T-cell (primary cell): ENCODE data around the gene DCTPP1. TPM values are rescaled to one million over a fixed set of nuclear protein-coding genes. Genes with fewer than 3 reads are reported as not detected.
A peak's percentile ranks its signal among the peaks of the same experiment; 100 is the strongest.

ENCODE experiments used
- ATAC-seq, 4 experiments: fragments of 200-7000 bp in 3 of 4; fragments of 150-1000 bp in 1 of 4; cut with Tn5 transposase; replicated peaks in 1 of 4; 1 replicate in 3 of 4; 2 replicates in 1 of 4; pipeline ENCODE4 v1.10.0; 2021; ENCODE audit warnings: moderate library complexity in 3 of 4, mild to moderate bottlenecking in 2 of 4, moderate number of reproducible peaks in 1 of 4
- CTCF ChIA-PET, 2 donors: fragments of 300-600 bp; sonication (Branson Sonifier 250); formaldehyde crosslinking; loops; one replicate each; lab custom pipeline; 2022; ENCODE audit warnings: antibody characterized with exemption in 2 of 2; lab: Charles Lee
- POLR2A ChIA-PET, 2 donors: fragments of 300-600 bp; sonication (Branson Sonifier 250); formaldehyde crosslinking; loops; one replicate each; lab custom pipeline; 2022; ENCODE audit warnings: antibody characterized with exemption in 2 of 2; lab: Charles Lee
- DNase-seq, 35 experiments: peaks; one replicate each; pipeline versions ENCODE4 v3.0.0 to v3.0.0-alpha.2; 2013 to 2023
- H3K27ac ChIP-seq: one replicate; pipeline ENCODE4 v1.5.1; 2013; ENCODE audit warnings: low read length
- H3K27me3 ChIP-seq, 2 experiments: replicated peaks in 1 of 2; 1 replicate in 1 of 2; 2 replicates in 1 of 2; pipeline versions ENCODE4 v1.6.1 to v1.7.0; 2013; ENCODE audit warnings: low read length in 1 of 2, mixed read lengths in 1 of 2; ENCODE audit not compliant: control insufficient read depth in 2 of 2, insufficient read depth in 2 of 2; ENCODE audit errors: extremely low read depth in 1 of 2
- H3K36me3 ChIP-seq, 2 donors: 1 replicate in 1 of 2; 2 replicates in 1 of 2; pipeline versions ENCODE4 v1.6.1 to v1.7.0; 2013; ENCODE audit warnings: low read length in 1 of 2; ENCODE audit not compliant: control insufficient read depth in 2 of 2, insufficient read depth in 1 of 2; ENCODE audit errors: extremely low read depth in 1 of 2
- H3K4me1 ChIP-seq, 2 experiments: 1 replicate in 1 of 2; 2 replicates in 1 of 2; pipeline versions ENCODE4 v1.6.1 to v1.7.0; 2013; ENCODE audit warnings: low read length in 2 of 2, mixed read lengths in 1 of 2; ENCODE audit not compliant: insufficient read depth in 2 of 2, control insufficient read depth in 1 of 2; ENCODE audit errors: extremely low read depth in 1 of 2
- H3K4me3 ChIP-seq, 2 donors: 1 replicate in 1 of 2; 2 replicates in 1 of 2; pipeline versions ENCODE4 v1.5.1 to v1.7.0; 2013; ENCODE audit warnings: mild to moderate bottlenecking in 2 of 2, low read length in 1 of 2, moderate library complexity in 1 of 2; ENCODE audit not compliant: control insufficient read depth in 1 of 2; ENCODE audit errors: extremely low read depth in 1 of 2
- H3K9me3 ChIP-seq: 2 replicates; pipeline ENCODE4 v1.7.0; 2013
- H3K27ac Mint-ChIP-seq, 2 donors: one replicate each; pipeline ENCODE4 v1.8.0; 2020 to 2021; ENCODE audit warnings: mild to moderate bottlenecking in 2 of 2, mixed read lengths in 2 of 2
- H3K27me3 Mint-ChIP-seq, 2 donors: one replicate each; pipeline ENCODE4 v1.8.0; 2021 to 2022; ENCODE audit warnings: mixed read lengths in 2 of 2
- H3K36me3 Mint-ChIP-seq: one replicate; pipeline ENCODE4 v1.8.0; 2021; ENCODE audit warnings: mixed read lengths
- H3K4me1 Mint-ChIP-seq, 3 donors: one replicate each; pipeline ENCODE4 v1.8.0; 2020 to 2022; ENCODE audit warnings: mixed read lengths in 3 of 3, mild to moderate bottlenecking in 1 of 3
- H3K4me3 Mint-ChIP-seq, 3 donors: one replicate each; pipeline ENCODE4 v1.8.0; 2020 to 2022; ENCODE audit warnings: mild to moderate bottlenecking in 3 of 3, mixed read lengths in 3 of 3, moderate library complexity in 3 of 3
- H3K9me3 Mint-ChIP-seq, 3 donors: one replicate each; pipeline ENCODE4 v1.8.0; 2020 to 2022; ENCODE audit warnings: mixed read lengths in 3 of 3
- WGBS: methylation state at CpG from one replicate; pipeline ENCODE4 v1.1.5; 2013; ENCODE audit warnings: missing lambda C conversion rate; ENCODE audit not compliant: insufficient coverage; 5-methylcytosine and 5-hydroxymethylcytosine counted together
- total RNA-seq, 35 experiments: library from RNA in 6 of 35; stranded (reverse) in 6 of 35; fragments of 120-200 nt in 1 of 35; gene quantifications; one replicate each; pipeline versions ENCODE4 v1.2.1 to v1.2.4 and lab custom pipeline; 2013 to 2026

The DCTPP1 gene
- total RNA-seq, 5 donors from 2014 or later (not counting 1 experiment from before 2014, with no cell fraction given), result 11.2 to 30.6 (median 24.7) TPM

DNA sequence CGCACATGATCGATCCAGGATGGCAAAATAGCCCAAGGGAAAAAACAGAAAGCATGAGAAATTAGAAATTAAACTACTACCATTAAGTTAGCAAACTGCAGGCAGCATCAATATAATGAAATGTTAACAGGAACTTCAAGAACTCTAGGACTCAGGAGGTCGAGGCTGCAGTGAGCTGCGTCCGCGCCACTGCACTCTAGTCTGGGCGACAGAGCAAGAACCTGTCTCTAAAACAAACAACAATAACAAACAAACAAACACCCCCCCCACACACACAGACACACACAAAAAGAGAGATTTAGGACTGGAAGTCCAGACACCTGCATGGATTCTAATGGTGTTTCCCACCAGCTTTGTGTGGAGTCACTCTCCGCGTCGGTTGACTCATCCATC, 16.4 kb upstream of the DCTPP1 start:
- WGBS, result 80% methylated on average over 1 of the region's 10 CpGs
- peaks cover 17% of the 10 kb centered on the region for H3K36me3 Mint-ChIP-seq
- ChIA-PET POLR2A (no interaction called here), CTCF (interaction anchor here (0.6 to 2.5 kb wide), 2 partner anchors 16 to 42 kb away, joined by 5 to 10 read pairs; partner anchors contain the start of gene DCTPP1 (in 1 of the 2))
- H3K4me1 Mint-ChIP-seq, result peaks cover 42 to 54% (median 50%) of the 10 kb centered on the region in 3 donors
- peaks cover 0 to 3% (median 0%) of the 10 kb centered on the region in 3 donors for H3K9me3 Mint-ChIP-seq
- ATAC-seq (no peak), DNase-seq (no peak)
- Histone ChIP-seq H3K4me3 (peak overlapping the region; percentile 81 to 94), H3K9me3 (no peaks in the 10 kb centered on the region), H3K27ac (peak overlapping the region; percentile 71), H3K27me3 (no peaks in the 10 kb centered on the region), H3K36me3 (peaks cover 3 to 5% of the 10 kb centered on the region in 2 donors), H3K4me1 (peaks cover 26 to 55% of the 10 kb centered on the region in 2 experiments)
- peak overlapping the region; percentile 85 to 95 (median 90) for H3K4me3 Mint-ChIP-seq
- peak overlapping the region; percentile 93 to 96 for H3K27ac Mint-ChIP-seq
- no peaks in the 10 kb centered on the region for H3K27me3 Mint-ChIP-seq

DNA sequence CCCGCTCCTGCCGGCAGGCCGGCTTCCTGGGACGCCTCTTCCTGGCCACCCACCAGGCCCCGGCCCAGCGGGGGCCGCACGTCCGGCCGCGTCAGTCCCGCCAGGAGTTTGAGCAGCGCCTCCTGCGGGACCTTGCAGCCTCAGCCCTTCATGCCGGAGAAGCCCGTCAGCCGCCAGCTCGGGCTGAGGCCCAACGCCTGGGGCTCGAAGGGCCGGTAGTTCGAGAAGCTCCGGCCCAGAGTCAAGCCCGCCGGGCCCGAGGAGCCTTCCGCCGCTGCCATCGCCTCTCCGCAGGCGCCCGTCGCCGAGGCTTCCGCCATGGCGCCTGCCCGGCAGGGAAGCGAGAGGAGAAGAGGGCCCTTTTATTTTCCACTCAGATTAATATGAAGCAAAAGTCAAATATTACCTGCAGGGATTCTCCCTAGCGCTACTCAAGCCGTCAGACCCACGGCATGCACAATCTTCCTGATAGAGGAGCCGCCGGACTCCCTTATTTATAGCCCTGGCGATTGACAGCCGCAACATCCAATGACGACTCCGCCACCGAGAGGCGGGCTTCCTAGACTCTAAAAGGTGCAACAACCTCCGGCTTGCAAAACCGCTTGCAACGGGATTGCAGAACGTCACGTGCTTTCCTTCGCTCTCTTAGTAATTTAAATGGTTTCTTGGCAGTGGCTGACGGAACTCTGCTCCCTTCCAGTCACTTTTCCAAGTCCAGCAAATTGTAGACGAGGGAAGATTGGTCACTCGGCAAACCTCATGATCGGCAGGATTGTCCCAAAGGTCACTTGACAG, 15.8 kb upstream of the DCTPP1 start, which contains the start of gene SEPHS2:
Gene SEPHS2 (minus strand): TSS at position 467 of the 795 bp plus-strand sequence. CDS start 147 bp downstream, at position 320.
- Histone ChIP-seq H3K9me3 (no peaks in the 10 kb centered on the region), H3K27ac (peak within 1 kb of the TSS; percentile 71), H3K27me3 (no peaks in the 10 kb centered on the region), H3K4me3 (peak within 1 kb of the TSS; percentile 81 to 94), H3K36me3 (peaks cover 3 to 5% of the 10 kb centered on the region in 2 donors), H3K4me1 (peaks cover 22 to 49% of the 10 kb centered on the region in 2 experiments)
- Mint-ChIP-seq H3K36me3 (peaks cover 17% of the 10 kb centered on the region), H3K27ac (peak within 1 kb of the TSS; percentile 93 to 96), H3K4me3 (peak within 1 kb of the TSS; percentile 85 to 95 (median 90)), H3K27me3 (no peaks in the 10 kb centered on the region), H3K4me1 (peaks cover 38 to 50% (median 46%) of the 10 kb centered on the region in 3 donors), H3K9me3 (peaks cover 0 to 3% (median 0%) of the 10 kb centered on the region in 3 donors)
- POLR2A ChIA-PET, result no interaction called here
- under 1% methylated on average over 49 of the region's 59 CpGs for WGBS
- CTCF ChIA-PET, result interaction anchor here in 1 of 2 donors (1.6 to 2.5 kb wide), 2 partner anchors 16 to 30 kb away, joined by 4 to 10 read pairs; partner anchors contain the start of gene DCTPP1
- DNase-seq (peak; percentile 88 to 99 (median 96)), ATAC-seq (peak; percentile 96 to 97 (median 96))

DNA sequence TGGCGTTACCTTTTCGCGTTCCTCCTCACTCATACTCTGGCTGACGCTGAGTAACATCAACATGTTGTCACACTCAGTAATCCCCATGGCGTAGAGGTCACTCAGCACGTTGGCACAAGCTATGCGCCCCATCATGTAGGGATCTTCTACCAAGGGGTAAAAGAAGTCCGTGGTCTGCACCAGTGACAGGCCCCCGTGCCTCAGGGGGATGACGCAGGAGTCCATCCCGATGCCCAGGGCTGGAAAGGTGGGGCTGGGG, 15.2 kb upstream of the DCTPP1 start:
- ChIA-PET POLR2A (no interaction called here), CTCF (interaction anchor here in 1 of 2 donors (1.6 to 2.5 kb wide), 2 partner anchors 15 to 31 kb away, joined by 4 to 10 read pairs; partner anchors contain the start of gene DCTPP1)
- peaks cover 3 to 5% of the 10 kb centered on the region in 2 donors for H3K36me3 ChIP-seq
- peak overlapping the region; percentile 85 to 95 (median 90) for H3K4me3 Mint-ChIP-seq
- peak overlapping the region; percentile 71 for H3K27ac ChIP-seq
- DNase-seq, result no peak
- peaks cover 32 to 48% (median 44%) of the 10 kb centered on the region in 3 donors for H3K4me1 Mint-ChIP-seq
- H3K9me3 ChIP-seq, result no peaks in the 10 kb centered on the region
- H3K27me3 Mint-ChIP-seq, result no peaks in the 10 kb centered on the region
- peaks cover 18 to 44% of the 10 kb centered on the region in 2 experiments for H3K4me1 ChIP-seq
- peaks cover 17% of the 10 kb centered on the region for H3K36me3 Mint-ChIP-seq
- no peak for ATAC-seq
- H3K27me3 ChIP-seq, result no peaks in the 10 kb centered on the region
- H3K27ac Mint-ChIP-seq, result peak overlapping the region in 1 of 2 donors; percentile 75
- H3K4me3 ChIP-seq, result peak overlapping the region; percentile 81 to 94
- H3K9me3 Mint-ChIP-seq, result peaks cover 0 to 3% (median 0%) of the 10 kb centered on the region in 3 donors
- 31% methylated on average over 11 of the region's 11 CpGs for WGBS

DNA sequence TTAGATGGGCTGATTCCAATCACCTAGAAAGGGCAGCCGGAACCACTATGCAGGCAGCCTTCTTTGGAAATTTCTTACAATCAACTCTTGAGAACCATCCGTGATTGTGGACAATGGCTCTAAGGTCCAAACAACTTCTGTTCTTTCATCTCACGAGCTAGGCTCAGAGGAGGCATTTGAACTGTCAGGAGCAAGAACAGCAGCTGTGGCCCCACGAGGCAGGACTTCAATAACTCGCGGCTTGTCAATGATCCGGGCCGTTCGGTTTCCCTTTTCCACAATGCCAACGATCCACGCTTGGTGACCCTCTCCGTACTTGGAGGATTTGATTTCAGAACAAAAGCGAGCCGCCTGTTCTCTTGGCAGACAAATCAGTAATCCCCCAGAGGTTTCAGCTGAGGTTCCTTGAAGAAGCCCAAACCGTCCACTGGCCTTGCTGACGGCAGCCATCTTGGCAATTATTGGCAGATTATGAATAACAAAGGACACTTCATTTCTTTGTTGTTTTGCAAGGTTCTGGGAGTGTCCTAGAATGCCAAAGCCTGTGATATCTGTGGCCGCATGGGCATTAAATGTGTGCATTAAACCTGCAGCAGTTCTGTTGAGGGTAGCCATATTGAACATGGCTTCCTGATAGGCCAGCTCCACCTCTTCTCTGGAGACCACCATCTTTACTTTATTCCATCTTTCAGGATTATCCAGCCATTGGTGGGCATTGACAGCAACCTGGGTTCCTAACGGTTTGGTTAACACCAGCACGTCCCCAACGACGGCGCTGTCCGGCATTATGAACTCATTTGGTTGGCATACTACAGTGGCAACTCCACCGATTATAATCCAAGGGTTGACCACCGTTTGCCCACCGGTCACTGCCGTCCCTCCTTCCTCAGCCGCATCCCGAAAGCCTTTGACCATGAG, 14.7 kb upstream of the DCTPP1 start:
- Mint-ChIP-seq H3K27me3 (no peaks in the 10 kb centered on the region), H3K4me3 (peak overlapping the region; percentile 85 to 95 (median 90)), H3K27ac (peak overlapping the region in 1 of 2 donors; percentile 75), H3K36me3 (peaks cover 17% of the 10 kb centered on the region), H3K9me3 (peaks cover 0 to 3% (median 0%) of the 10 kb centered on the region in 3 donors), H3K4me1 (peaks cover 32 to 45% (median 41%) of the 10 kb centered on the region in 3 donors)
- POLR2A ChIA-PET, result interaction anchor here in 1 of 2 donors (0.6 kb wide), 1 partner anchor 17 kb away, joined by 3 read pairs; no protein-coding TSS in a partner anchor
- WGBS, result 92% methylated on average over 28 of the region's 29 CpGs
- Histone ChIP-seq H3K9me3 (no peaks in the 10 kb centered on the region), H3K4me3 (peak overlapping the region; percentile 81 to 94), H3K27ac (peak overlapping the region; percentile 71), H3K36me3 (peaks cover 3 to 5% of the 10 kb centered on the region in 2 donors), H3K4me1 (peaks cover 18 to 38% of the 10 kb centered on the region in 2 experiments), H3K27me3 (no peaks in the 10 kb centered on the region)
- no peak for ATAC-seq
- CTCF ChIA-PET, result interaction anchor here in 1 of 2 donors (1.6 to 2.5 kb wide), 2 partner anchors 15 to 31 kb away, joined by 4 to 10 read pairs; partner anchors contain the start of gene DCTPP1
- no peak for DNase-seq

DNA sequence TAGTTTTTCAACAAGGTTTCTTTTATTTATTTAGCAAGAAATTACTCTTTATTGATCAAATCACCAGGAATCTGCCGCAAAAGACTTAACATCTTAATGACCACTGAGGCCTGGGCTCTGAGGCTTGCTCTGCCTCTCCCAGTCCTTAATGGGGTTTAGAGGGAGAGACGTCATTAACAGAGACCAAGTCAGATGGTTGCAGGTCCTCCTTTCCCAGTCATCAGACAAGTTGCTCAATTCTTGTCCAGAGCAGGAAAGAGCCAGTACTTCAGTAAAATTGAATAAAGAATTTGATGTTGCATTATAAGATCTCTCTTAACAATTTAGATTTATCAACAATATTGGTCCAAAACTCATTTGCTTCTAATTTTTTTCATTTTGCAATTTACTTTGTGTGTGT, 13.8 kb upstream of the DCTPP1 start:
- Mint-ChIP-seq H3K9me3 (peaks cover 0 to 3% (median 0%) of the 10 kb centered on the region in 3 donors), H3K4me3 (peak overlapping the region; percentile 85 to 95 (median 90)), H3K27ac (no peak overlapping the region), H3K36me3 (peaks cover 17% of the 10 kb centered on the region), H3K4me1 (peaks cover 32 to 43% (median 40%) of the 10 kb centered on the region in 3 donors), H3K27me3 (no peaks in the 10 kb centered on the region)
- ATAC-seq (no peak), DNase-seq (no peak)
- WGBS, result no CpG with 5 or more reads among the region's 2 CpGs
- no peak overlapping the region for H3K27ac ChIP-seq
- peaks cover 18 to 35% of the 10 kb centered on the region in 2 experiments for H3K4me1 ChIP-seq
- peaks cover 3 to 5% of the 10 kb centered on the region in 2 donors for H3K36me3 ChIP-seq
- POLR2A ChIA-PET, result interaction anchor here in 1 of 2 donors (0.6 kb wide), 1 partner anchor 18 kb away, joined by 3 read pairs; no protein-coding TSS in a partner anchor
- H3K27me3 ChIP-seq, result no peaks in the 10 kb centered on the region
- H3K4me3 ChIP-seq, result no peak overlapping the region
- CTCF ChIA-PET, result interaction anchor here in 1 of 2 donors (0.5 kb wide), 1 partner anchor 164 kb away, joined by 5 read pairs; no protein-coding TSS in a partner anchor
- H3K9me3 ChIP-seq, result no peaks in the 10 kb centered on the region
